Kidney epithelial cell (primary cell): Measurements from ENCODE around the gene DNAJC15. TPM values are rescaled to one million over a fixed set of nuclear protein-coding genes. Genes with fewer than 3 reads are reported as not detected.

Experiments
- DNase-seq: peaks from one replicate; pipeline ENCODE4 v3.0.0-alpha.2; 2010; ENCODE audit warnings: low read depth
- H3K27me3 ChIP-seq: 2 replicates; pipeline ENCODE4 v1.6.0; 2011; ENCODE audit warnings: low read length; ENCODE audit not compliant: control insufficient read depth, insufficient read depth
- H3K36me3 ChIP-seq: 2 replicates; pipeline ENCODE4 v1.5.1; 2011; ENCODE audit warnings: low read length; ENCODE audit not compliant: control insufficient read depth, insufficient read depth
- H3K4me3 ChIP-seq: 2 replicates; pipeline ENCODE4 v1.5.1; 2011; ENCODE audit warnings: low read depth, mild to moderate bottlenecking, control low read depth, low read length
- total RNA-seq: library from RNA; depleted of rRNA; stranded (reverse); fragments of >200 nt; gene quantifications from 2 replicates; pipeline ENCODE4 v1.2.3, GENCODE V29; 2015
- TF ChIP-seq, protein P1 (sequence below): IDR thresholded peaks from 2 replicates; pipeline ENCODE4 v1.5.1; 2011; ENCODE audit warnings: mild to moderate bottlenecking, moderate library complexity, low read length, control low read depth, inconsistent platforms; ENCODE audit not compliant: insufficient read depth, poor library complexity, severe bottlenecking

The DNAJC15 gene
- total RNA-seq, 1 donor from 2014 or later = 16.0 TPM

DNA sequence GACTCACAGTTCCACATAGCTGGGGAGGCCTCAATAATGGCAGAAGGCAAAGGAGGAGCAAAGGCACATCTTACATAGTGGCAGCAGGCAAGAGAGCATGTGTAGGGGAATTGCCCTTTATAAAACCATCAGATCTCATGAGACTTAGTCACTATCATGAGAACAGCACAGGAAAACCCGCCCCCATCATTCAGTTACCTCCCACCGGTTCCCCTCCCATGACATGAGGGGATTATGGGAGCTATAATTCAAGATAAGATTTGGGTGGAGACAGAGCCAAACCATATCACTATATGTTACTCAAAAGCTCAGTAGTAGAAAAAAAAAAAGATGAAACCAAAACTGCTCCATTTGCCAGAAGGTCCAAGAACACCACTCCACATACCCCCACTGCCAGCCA lies 58.5 kb downstream of the DNAJC15 start:
- TF ChIP-seq, protein P1, sequence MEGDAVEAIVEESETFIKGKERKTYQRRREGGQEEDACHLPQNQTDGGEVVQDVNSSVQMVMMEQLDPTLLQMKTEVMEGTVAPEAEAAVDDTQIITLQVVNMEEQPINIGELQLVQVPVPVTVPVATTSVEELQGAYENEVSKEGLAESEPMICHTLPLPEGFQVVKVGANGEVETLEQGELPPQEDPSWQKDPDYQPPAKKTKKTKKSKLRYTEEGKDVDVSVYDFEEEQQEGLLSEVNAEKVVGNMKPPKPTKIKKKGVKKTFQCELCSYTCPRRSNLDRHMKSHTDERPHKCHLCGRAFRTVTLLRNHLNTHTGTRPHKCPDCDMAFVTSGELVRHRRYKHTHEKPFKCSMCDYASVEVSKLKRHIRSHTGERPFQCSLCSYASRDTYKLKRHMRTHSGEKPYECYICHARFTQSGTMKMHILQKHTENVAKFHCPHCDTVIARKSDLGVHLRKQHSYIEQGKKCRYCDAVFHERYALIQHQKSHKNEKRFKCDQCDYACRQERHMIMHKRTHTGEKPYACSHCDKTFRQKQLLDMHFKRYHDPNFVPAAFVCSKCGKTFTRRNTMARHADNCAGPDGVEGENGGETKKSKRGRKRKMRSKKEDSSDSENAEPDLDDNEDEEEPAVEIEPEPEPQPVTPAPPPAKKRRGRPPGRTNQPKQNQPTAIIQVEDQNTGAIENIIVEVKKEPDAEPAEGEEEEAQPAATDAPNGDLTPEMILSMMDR = no peak
- no peak overlapping the region for H3K4me3 ChIP-seq
- H3K36me3 ChIP-seq = no peaks in the 10 kb centered on the region
- DNase-seq = no peak
- no peaks in the 10 kb centered on the region for H3K27me3 ChIP-seq

DNA sequence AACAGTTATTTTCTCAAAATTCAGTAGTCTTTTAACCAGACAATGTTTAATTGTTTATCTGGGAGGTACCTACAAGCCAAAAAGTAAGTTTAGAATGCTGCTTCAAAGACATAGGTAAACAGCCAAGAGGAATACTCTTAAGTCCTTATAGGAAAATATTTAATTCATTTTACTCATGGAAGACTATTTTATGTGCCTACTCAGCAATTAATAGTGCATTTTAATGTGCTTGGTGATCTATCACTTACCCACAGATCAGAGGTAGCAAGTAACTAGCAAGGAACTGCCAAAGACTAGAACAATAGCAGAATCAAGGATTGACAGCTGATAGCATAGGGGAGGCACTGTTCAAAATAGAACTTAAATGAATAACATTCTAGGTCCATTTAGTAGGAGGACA lies 60.4 kb downstream of the DNAJC15 start:
- TF ChIP-seq, protein P1 = no peak
- no peaks in the 10 kb centered on the region for H3K36me3 ChIP-seq
- no peaks in the 10 kb centered on the region for H3K27me3 ChIP-seq
- H3K4me3 ChIP-seq = no peak overlapping the region
- DNase-seq = no peak

DNA sequence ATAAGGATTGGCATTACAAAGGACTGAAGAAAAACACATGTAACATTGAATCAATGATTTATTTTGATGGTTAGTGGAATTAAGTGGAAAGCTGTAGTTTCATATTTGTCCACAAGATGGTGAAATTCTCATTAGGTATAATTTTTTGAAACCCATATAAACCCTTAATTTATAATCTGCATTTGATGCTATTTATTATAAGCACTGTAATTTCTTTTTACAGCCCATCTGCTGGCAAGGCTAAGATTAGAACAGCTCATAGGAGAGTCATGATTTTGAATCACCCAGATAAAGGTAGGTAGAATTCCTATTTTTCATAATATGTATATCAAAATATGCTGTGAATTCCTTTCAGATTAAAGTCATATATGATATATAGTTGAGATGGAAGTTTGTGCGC lies 62.2 kb downstream of the DNAJC15 start:
- DNase-seq = no peak
- Histone ChIP-seq H3K27me3 (no peaks in the 10 kb centered on the region), H3K36me3 (peaks cover 3% of the 10 kb centered on the region), H3K4me3 (no peak overlapping the region)
- TF ChIP-seq, protein P1 = peak; percentile 24

DNA sequence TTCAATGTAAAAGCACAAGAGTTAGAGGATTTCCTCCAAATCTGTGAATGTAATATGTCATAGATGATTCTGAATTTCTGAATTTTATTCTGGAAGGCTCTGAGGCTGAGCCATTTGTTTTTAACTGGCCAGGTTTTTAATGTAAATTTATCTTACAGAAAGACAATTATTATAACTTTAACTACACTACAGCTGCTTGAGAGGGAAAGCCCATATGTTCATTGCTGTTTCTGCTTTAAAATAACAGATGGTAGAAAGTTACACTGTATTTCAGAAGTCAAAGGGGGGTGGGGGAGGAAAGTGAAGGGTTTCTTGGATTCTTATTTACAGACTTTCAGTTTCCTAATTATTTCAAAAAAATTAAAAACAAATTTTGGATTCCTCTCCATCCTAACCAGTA lies 62.8 kb downstream of the DNAJC15 start:
- Histone ChIP-seq H3K4me3 (no peak overlapping the region), H3K36me3 (peaks cover 3% of the 10 kb centered on the region), H3K27me3 (no peaks in the 10 kb centered on the region)
- no peak for DNase-seq
- TF ChIP-seq, protein P1 = no peak

DNA sequence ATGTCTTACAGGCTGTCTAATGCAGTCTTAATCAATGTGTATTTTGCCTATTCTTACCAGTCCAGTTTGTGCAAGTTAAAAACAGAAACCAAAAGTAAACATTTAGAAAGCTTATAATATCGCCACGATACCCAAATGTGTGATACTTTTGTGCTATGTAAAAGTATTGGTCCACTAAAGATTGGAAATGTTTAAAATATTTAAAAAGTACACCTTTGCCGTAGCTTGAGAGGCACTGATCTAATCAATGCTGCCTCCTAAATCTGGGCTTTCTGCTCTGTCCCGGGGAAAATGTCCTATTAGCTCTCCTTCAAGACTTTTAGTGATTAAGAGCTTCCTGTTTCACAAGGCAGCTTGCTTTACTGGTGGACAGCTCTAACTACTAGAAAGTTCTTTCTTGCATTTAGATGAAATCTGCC lies 64.7 kb downstream of the DNAJC15 start:
- TF ChIP-seq, protein P1 = no peak
- Histone ChIP-seq H3K36me3 (peaks cover 3% of the 10 kb centered on the region), H3K4me3 (no peak overlapping the region), H3K27me3 (no peaks in the 10 kb centered on the region)
- DNase-seq = no peak

DNA sequence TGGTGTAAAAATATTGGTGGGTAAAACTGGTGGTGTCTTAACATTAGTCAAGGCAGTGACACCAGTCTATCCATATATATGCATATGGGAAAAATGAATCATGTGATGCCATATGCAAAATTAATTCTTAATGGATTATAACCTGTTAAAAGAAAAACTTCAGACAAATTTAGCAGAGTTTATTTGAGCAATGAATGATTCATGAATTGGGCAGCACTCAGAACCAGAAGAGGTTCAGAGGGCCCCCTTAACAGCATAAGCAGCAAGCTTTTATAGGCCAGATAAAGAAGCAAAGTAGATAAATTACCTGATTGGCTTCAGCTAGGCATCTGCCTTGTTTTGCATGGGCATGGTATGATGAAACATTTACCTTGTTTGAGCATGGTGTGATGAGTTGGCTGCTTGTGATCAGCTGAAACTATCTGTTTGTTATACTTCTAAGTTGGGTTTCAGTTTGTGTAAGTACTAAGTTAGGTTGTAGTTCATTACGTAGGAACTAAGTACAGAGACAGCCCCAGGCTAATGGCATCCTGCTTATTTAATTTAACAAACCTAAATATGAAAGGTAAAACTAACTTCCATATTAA lies 66.6 kb downstream of the DNAJC15 start:
- Histone ChIP-seq H3K27me3 (no peaks in the 10 kb centered on the region), H3K4me3 (no peak overlapping the region), H3K36me3 (peaks cover 3% of the 10 kb centered on the region)
- no peak for DNase-seq
- TF ChIP-seq, protein P1 = no peak
